Tibial nerve (tissue), 4 donors: Measurements from ENCODE around the gene SPATA31D4. TPM values are rescaled to one million over a fixed set of nuclear protein-coding genes. Genes with fewer than 3 reads are reported as not detected.

Source experiments
- DNase-seq, 2 donors: peaks; one replicate each; pipeline ENCODE4 v3.0.0-alpha.2; 2019; ENCODE audit warnings: low spot score in 2 of 2
- H3K27ac ChIP-seq, 4 donors: fragments of 200-600 bp; sonication (generic) in 3 of 4; one replicate each; pipeline ENCODE4 v1.5.1; 2017 to 2019; ENCODE audit warnings: mild to moderate bottlenecking in 1 of 4
- H3K27me3 ChIP-seq, 2 donors: fragments of 200-600 bp; sonication (generic) in 1 of 2; one replicate each; pipeline versions ENCODE4 v1.5.1 to v1.6.0; 2017 to 2019
- H3K36me3 ChIP-seq, 3 donors: fragments of 200-600 bp; sonication (generic); one replicate each; pipeline ENCODE4 v1.5.1; 2018 to 2019
- H3K4me1 ChIP-seq, 4 donors: fragments of 200-600 bp; sonication (generic) in 3 of 4; one replicate each; pipeline ENCODE4 v1.5.1; 2017 to 2019
- H3K4me3 ChIP-seq, 4 donors: fragments of 200-600 bp; sonication (generic) in 3 of 4; one replicate each; pipeline ENCODE4 v1.5.1; 2017 to 2019; ENCODE audit warnings: mild to moderate bottlenecking in 1 of 4, moderate library complexity in 1 of 4
- H3K9me3 ChIP-seq, 4 donors: fragments of 200-600 bp; sonication (generic) in 3 of 4; one replicate each; pipeline ENCODE4 v1.5.1; 2017 to 2019
- EP300 ChIP-seq, 2 donors: sonication (generic); formaldehyde crosslinking; IDR thresholded peaks; one replicate each; pipeline ENCODE4 v1.6.1; 2017; ENCODE audit warnings: antibody characterized with exemption in 2 of 2, mild to moderate bottlenecking in 1 of 2
- POLR2A ChIP-seq, 2 donors: fragments of 450-650 bp; IDR thresholded peaks; one replicate each; pipeline ENCODE4 v1.6.1; 2017; ENCODE audit warnings: antibody characterized with exemption in 2 of 2, mild to moderate bottlenecking in 2 of 2, moderate library complexity in 2 of 2
- WGBS, 2 donors: methylation state at CpG; one replicate each; pipeline ENCODE4 v1.1.5; 2018; 5-methylcytosine and 5-hydroxymethylcytosine counted together
- total RNA-seq, 4 donors: library from RNA; depleted of rRNA; stranded (reverse); fragments of >200 nt; gene quantifications; one replicate each; pipeline ENCODE4 v1.1.0, GENCODE V29; 2016
- TF ChIP-seq, protein P1 (sequence below), 5 experiments: fragments of 200-600 bp in 3 of 5; fragments of 450-650 bp in 2 of 5; sonication (generic) in 3 of 5; IDR thresholded peaks; one replicate each; pipeline ENCODE4 v1.5.1; 2016 to 2019; ENCODE audit warnings: antibody characterized with exemption in 5 of 5, mild to moderate bottlenecking in 3 of 5, moderate library complexity in 2 of 5

The SPATA31D4 gene
- total RNA-seq, 4 donors from 2014 or later: not detected

DNA sequence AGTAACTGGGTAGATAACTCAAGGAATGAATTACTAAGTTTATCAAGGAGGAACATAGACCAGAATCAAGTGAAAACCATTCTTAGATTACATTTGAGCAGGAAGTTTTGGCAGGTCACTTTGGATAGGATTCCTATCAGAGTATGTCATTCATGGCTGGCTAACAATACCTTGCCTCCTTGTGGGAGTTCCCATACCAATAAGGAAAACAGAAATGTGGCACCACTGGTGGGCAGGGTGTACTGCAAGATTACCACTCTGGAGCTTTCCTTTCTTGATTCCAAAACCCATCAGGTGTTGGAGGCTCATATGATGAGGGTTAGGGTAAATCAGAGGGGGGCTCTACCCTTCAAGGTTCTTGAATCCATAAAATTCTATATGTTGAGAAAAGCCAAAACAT, 41.7 kb downstream of the SPATA31D4 start:
- Histone ChIP-seq H3K4me3 (no peak overlapping the region), H3K27me3 (no peaks in the 10 kb centered on the region), H3K36me3 (no peaks in the 10 kb centered on the region), H3K4me1 (no peaks in the 10 kb centered on the region), H3K9me3 (peaks cover 0 to 7% (median 0%) of the 10 kb centered on the region in 4 donors), H3K27ac (no peak overlapping the region)
- TF ChIP-seq, protein P1, sequence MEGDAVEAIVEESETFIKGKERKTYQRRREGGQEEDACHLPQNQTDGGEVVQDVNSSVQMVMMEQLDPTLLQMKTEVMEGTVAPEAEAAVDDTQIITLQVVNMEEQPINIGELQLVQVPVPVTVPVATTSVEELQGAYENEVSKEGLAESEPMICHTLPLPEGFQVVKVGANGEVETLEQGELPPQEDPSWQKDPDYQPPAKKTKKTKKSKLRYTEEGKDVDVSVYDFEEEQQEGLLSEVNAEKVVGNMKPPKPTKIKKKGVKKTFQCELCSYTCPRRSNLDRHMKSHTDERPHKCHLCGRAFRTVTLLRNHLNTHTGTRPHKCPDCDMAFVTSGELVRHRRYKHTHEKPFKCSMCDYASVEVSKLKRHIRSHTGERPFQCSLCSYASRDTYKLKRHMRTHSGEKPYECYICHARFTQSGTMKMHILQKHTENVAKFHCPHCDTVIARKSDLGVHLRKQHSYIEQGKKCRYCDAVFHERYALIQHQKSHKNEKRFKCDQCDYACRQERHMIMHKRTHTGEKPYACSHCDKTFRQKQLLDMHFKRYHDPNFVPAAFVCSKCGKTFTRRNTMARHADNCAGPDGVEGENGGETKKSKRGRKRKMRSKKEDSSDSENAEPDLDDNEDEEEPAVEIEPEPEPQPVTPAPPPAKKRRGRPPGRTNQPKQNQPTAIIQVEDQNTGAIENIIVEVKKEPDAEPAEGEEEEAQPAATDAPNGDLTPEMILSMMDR (IDR thresholded peaks at IDR 0.05): no peak
- TF ChIP-seq EP300 (IDR thresholded peaks at IDR 0.05): no peak
- TF ChIP-seq POLR2A (IDR thresholded peaks at IDR 0.05): no peak
- no peak for DNase-seq

DNA sequence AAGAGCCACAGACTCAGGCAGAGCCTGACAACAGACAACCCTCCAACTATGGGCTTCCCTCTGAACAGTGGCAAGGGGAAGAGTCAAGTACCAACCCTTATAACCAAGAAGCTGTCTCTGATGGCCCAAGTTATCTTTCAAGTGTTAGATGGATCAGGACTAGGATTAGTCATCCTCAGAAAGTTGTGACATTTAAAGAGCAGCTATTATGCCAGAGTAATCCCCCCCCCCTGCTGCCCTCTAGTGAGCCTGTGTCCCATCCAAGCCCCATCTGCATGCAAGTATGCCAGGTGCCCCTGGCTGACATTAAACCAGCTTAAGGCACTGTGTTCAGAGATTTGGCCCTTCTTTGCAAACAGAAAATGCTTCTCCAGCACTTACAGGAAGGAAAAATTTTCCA, 43.5 kb downstream of the SPATA31D4 start:
- Histone ChIP-seq H3K4me3 (no peak overlapping the region), H3K27ac (no peak overlapping the region), H3K9me3 (peaks cover 0 to 7% (median 0%) of the 10 kb centered on the region in 4 donors), H3K36me3 (no peaks in the 10 kb centered on the region), H3K27me3 (no peaks in the 10 kb centered on the region), H3K4me1 (no peaks in the 10 kb centered on the region)
- DNase-seq: no peak
- TF ChIP-seq, protein P1 (IDR thresholded peaks at IDR 0.05): no peak
- TF ChIP-seq EP300 (IDR thresholded peaks at IDR 0.05) (no peak), POLR2A (IDR thresholded peaks at IDR 0.05) (no peak)

DNA sequence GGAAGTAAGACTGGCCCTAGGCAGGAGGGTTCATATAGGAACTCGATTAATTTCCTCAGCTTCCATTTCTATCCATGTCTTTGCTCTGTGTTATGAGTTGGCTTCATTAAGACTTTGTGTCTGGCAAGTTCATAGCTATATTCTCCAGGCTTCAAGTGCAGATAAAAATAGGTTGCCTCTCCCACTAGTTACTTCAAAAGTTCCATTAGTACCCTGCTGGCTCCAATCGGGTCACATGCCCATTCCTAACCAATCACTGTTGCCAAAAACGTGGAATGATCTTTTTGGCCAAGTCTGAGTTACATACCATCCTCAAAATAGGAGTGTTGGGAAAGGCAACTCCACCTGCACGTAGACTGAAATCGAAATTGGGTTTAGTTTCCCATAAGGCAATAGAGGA, 46.5 kb downstream of the SPATA31D4 start:
- no peak overlapping the region for H3K4me3 ChIP-seq
- peaks cover 0 to 10% (median 0%) of the 10 kb centered on the region in 4 donors for H3K9me3 ChIP-seq
- no peak for DNase-seq
- no peak overlapping the region for H3K27ac ChIP-seq
- no peaks in the 10 kb centered on the region for H3K4me1 ChIP-seq
- no peaks in the 10 kb centered on the region for H3K36me3 ChIP-seq
- H3K27me3 ChIP-seq: no peaks in the 10 kb centered on the region
- WGBS, 2 donors: 93% methylated on average over 5 of the region's 5 CpGs
- no peak for TF ChIP-seq POLR2A (IDR thresholded peaks at IDR 0.05)

DNA sequence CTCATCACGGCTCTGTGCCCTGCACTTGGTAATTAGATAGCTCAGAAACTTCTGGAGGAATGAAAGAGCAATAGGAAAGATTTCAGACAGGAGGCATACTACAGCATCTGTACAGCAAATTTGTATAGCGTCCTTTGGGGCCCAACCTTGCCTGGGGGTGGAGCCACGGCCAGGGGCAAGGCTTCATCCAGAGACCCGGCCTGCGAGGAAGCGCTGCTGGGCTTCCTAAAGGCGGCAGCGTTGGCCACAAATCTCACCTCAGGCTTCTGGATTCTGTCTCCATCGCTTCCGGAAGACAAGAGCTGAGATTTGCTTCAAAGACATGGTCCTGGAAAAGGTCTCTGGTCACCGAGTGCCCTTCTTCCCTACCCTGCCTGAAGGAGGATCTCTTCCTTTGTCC, 48.1 kb downstream of the SPATA31D4 start:
- no peaks in the 10 kb centered on the region for H3K27me3 ChIP-seq
- WGBS, 2 donors: 92 to 93% methylated on average over 11 of the region's 11 CpGs
- DNase-seq: no peak
- TF ChIP-seq POLR2A (IDR thresholded peaks at IDR 0.05): no peak
- TF ChIP-seq, protein P1 (IDR thresholded peaks at IDR 0.05): no peak
- TF ChIP-seq EP300 (IDR thresholded peaks at IDR 0.05): no peak
- H3K27ac ChIP-seq: no peak overlapping the region
- no peak overlapping the region for H3K4me3 ChIP-seq
- no peaks in the 10 kb centered on the region for H3K4me1 ChIP-seq
- H3K9me3 ChIP-seq: peaks cover 0 to 10% (median 0%) of the 10 kb centered on the region in 4 donors
- H3K36me3 ChIP-seq: no peaks in the 10 kb centered on the region

DNA sequence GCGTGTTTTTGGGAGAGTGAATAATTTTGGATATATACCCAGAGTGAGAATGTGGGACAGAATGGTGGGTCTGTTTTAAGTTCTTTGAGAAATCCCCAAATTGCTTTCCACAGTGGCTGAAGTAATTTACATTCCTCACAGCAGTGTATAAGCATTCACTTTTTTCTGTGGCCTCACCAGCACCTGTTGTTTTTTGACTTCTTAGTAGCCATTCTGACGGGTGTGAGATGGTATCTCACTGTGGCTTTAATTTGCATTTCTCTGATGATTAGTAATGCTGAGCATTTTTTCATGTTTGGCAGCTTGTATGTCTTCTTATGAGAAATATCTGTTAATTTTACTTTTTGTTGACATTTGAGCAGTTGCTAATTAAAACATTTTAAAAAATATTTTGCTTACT, 51.0 kb downstream of the SPATA31D4 start:
- no peak overlapping the region for H3K4me3 ChIP-seq
- no peak for TF ChIP-seq EP300 (IDR thresholded peaks at IDR 0.05)
- TF ChIP-seq POLR2A (IDR thresholded peaks at IDR 0.05): no peak
- TF ChIP-seq, protein P1 (IDR thresholded peaks at IDR 0.05): no peak
- 83 to 87% methylated on average over 2 of the region's 2 CpGs for WGBS, 2 donors
- DNase-seq: no peak
- H3K27me3 ChIP-seq: no peaks in the 10 kb centered on the region
- no peaks in the 10 kb centered on the region for H3K36me3 ChIP-seq
- no peak overlapping the region for H3K27ac ChIP-seq
- peaks cover 0 to 4% (median 0%) of the 10 kb centered on the region in 4 donors for H3K9me3 ChIP-seq
- no peaks in the 10 kb centered on the region for H3K4me1 ChIP-seq

DNA sequence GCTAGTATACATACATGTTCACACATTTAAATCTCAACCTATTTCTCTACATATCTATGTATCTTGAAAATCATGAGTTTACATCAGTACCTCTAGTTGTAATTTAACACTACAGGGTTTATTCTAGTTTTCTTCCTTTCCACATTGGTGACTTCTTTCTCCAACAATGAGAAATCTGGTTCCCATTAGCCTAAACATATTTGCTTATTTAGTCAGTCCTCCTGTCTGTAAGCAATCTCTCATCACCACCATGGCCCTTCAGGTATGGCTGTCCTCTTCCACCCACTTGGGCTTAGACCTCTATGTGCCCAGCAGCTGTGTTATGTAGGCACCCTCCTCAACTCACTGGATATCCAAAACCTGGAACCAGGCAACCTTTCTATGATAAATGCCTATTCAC, 52.3 kb downstream of the SPATA31D4 start:
- H3K27ac ChIP-seq: no peak overlapping the region
- H3K9me3 ChIP-seq: peaks cover 0 to 3% (median 0%) of the 10 kb centered on the region in 4 donors
- H3K4me1 ChIP-seq: no peaks in the 10 kb centered on the region
- H3K27me3 ChIP-seq: no peaks in the 10 kb centered on the region
- TF ChIP-seq EP300 (IDR thresholded peaks at IDR 0.05) (no peak), POLR2A (IDR thresholded peaks at IDR 0.05) (no peak)
- TF ChIP-seq, protein P1 (IDR thresholded peaks at IDR 0.05): no peak
- no peak overlapping the region for H3K4me3 ChIP-seq
- no peak for DNase-seq
- H3K36me3 ChIP-seq: no peaks in the 10 kb centered on the region
